H1 (cell line): ENCODE measurements around the gene GRID1. TPM values are rescaled to one million over a fixed set of nuclear protein-coding genes. Genes with fewer than 3 reads are reported as not detected.

Experiments used
- CBX8 ChIP-seq: fragments of 300-800, 300-1000 bp; sonication (generic); IDR thresholded peaks from 2 replicates; pipeline ENCODE4 v1.7.1; 2016; ENCODE audit warnings: low read depth, low read length, borderline replicate concordance
- CREB1 ChIP-seq: IDR thresholded peaks from 2 replicates; pipeline ENCODE4 v1.6.1; 2012; ENCODE audit warnings: inconsistent platforms
- EGR1 ChIP-seq: IDR thresholded peaks from 2 replicates; pipeline ENCODE4 v1.6.1; 2011; ENCODE audit warnings: low read depth, low read length, borderline replicate concordance
- NANOG ChIP-seq: IDR thresholded peaks from 2 replicates; pipeline ENCODE4 v1.6.1; 2011; ENCODE audit warnings: low read length, low read depth, mild to moderate bottlenecking, inconsistent platforms; ENCODE audit not compliant: insufficient read depth, poor library complexity, severe bottlenecking
- SP1 ChIP-seq: IDR thresholded peaks from 2 replicates; pipeline ENCODE4 v1.6.1; 2011; ENCODE audit warnings: low read depth, low read length
- TEAD4 ChIP-seq: IDR thresholded peaks from 2 replicates; pipeline ENCODE4 v1.6.1; 2012; ENCODE audit warnings: low read depth, low read length, inconsistent platforms, mixed read lengths
- YY1 ChIP-seq: IDR thresholded peaks from 2 replicates; pipeline ENCODE4 v1.6.1; 2011; ENCODE audit warnings: low read depth, mild to moderate bottlenecking, low read length
- polyA plus RNA-seq, 7 experiments: library from polyadenylated mRNA; depleted of rRNA in 3 of 7; stranded (reverse) in 5 of 7; unstranded in 2 of 7; fragments of >200 nt in 5 of 7; fragments of 200-250 nt in 2 of 7; gene quantifications; 1 replicate in 5 of 7; 2 replicates in 1 of 7; 4 replicates in 1 of 7; pipeline versions ENCODE4 v1.2.1 to v1.2.3, GENCODE V29; 2011 to 2013; ENCODE audit warnings: missing spikeins in 2 of 7, mixed read lengths in 2 of 7
- total RNA-seq: library from RNA; stranded (reverse); fragmentation: NEBNext Ultra II Directional; extraction: Animal tissue kit (Norgen Biotek cat#: 25700); gene quantifications from 2 replicates; pipeline ENCODE4 v1.2.1, GENCODE V29; 2021

The GRID1 gene
- total and polyA plus RNA-seq, 2 of the 8 experiments (the other 6 are each of a cell fraction or from before 2014, with no cell fraction given), result 0.22 to 0.30 TPM

- TF ChIP-seq EGR1 (no peak), SP1 (no peak), CREB1 (no peak), YY1 (no peak), NANOG (no peak), TEAD4 (no peak), CBX8 (no peak)
These were observed 369.1 kb downstream of the GRID1 start (continued) for GRCh38 chr10:85997544-85997943.
